Panc1 (cell line): ENCODE data around the gene ORAI1.

ENCODE experiments used
- CTCF ChIP-seq: fragments of 450-650 bp; IDR thresholded peaks from 2 replicates; pipeline ENCODE4 v1.5.1; 2017; ENCODE audit warnings: mild to moderate bottlenecking
- POLR2AphosphoS5 ChIP-seq: IDR thresholded peaks from 2 replicates; pipeline ENCODE4 v1.6.1; 2012; ENCODE audit warnings: mild to moderate bottlenecking, low read depth, low read length, moderate library complexity
- REST ChIP-seq, 2 experiments: IDR thresholded peaks; 2 replicates each; pipeline ENCODE4 v1.6.1; 2011 to 2012; ENCODE audit warnings: low read depth in 2 of 2, control low read depth in 1 of 2, low read length in 1 of 2, mild to moderate bottlenecking in 1 of 2, moderate library complexity in 1 of 2; ENCODE audit not compliant: insufficient read depth in 1 of 2
- SIN3A ChIP-seq: IDR thresholded peaks from 2 replicates; pipeline ENCODE4 v1.6.1; 2012; ENCODE audit warnings: low read depth, mild to moderate bottlenecking, low read length, moderate library complexity, borderline replicate concordance; ENCODE audit not compliant: insufficient read depth
- TCF7L2 ChIP-seq: IDR thresholded peaks from 2 replicates; pipeline ENCODE4 v1.6.1; 2011; ENCODE audit warnings: mild to moderate bottlenecking, low read depth, low read length, inconsistent platforms

- no peak for TF ChIP-seq CTCF
- no peak for TF ChIP-seq POLR2AphosphoS5
- no peak for TF ChIP-seq SIN3A
- no peak for TF ChIP-seq REST (IDR thresholded peaks at IDR 0.05; ENCODE audit: insufficient read depth in 1 of 2, low read depth in 2 of 2, low read length in 1 of 2)
- no peak for TF ChIP-seq TCF7L2
Measured at GRCh38 chr12:121611306-121611705, 15.0 kb upstream of the ORAI1 start.
